ENCODE measurements around the gene BEST3. TPM values are rescaled to one million over a fixed set of nuclear protein-coding genes. Genes with fewer than 3 reads are reported as not detected.

Gene BEST3
- total and polyA plus RNA-seq, 2 experiments from 2014 or later: 0.34 to 0.60 TPM

- Histone ChIP-seq H3K79me2 (no peaks in the 10 kb centered on the region), H3K9me3 (ENCODE audit: low read depth) (no peaks in the 10 kb centered on the region), H3K27me3 (no peaks in the 10 kb centered on the region), H3K9me2 (replicated peaks; ENCODE audit: insufficient read depth) (no peaks in the 10 kb centered on the region), H3K36me3 (replicated peaks; ENCODE audit: insufficient read depth, low read depth) (no peaks in the 10 kb centered on the region), H3K4me1 (ENCODE audit: insufficient read depth) (no peaks in the 10 kb centered on the region), H3K27ac (no peak overlapping the region), H2AFZ (no peak overlapping the region), H4K20me1 (ENCODE audit: insufficient read depth, poor library complexity, severe bottlenecking) (no peaks in the 10 kb centered on the region), H3K4me2 (no peak overlapping the region), H3K4me3 (no peak overlapping the region)
- TF ChIP-seq CTCF (IDR thresholded peaks at IDR 0.05; ENCODE audit: poor library complexity): no peak
- no peak for TF ChIP-seq EZH2phosphoT487 (IDR thresholded peaks at IDR 0.05; ENCODE audit: low read depth, severe bottlenecking, unreplicated experiment)
- no peak for TF ChIP-seq EZH2 (IDR thresholded peaks at IDR 0.05; ENCODE audit: borderline replicate concordance)
- 85% methylated on average over 2 of the region's 2 CpGs for WGBS (ENCODE audit: low lambda C conversion rate, missing lambda C conversion rate)
- DNase-seq (ENCODE audit: low spot score): no peak
Observed at GRCh38 chr12:69682110-69682755, 16.9 kb downstream of the BEST3 start.

GRCh38 chr12:69679119-69679518 is 20.0 kb downstream of the BEST3 start:
- Histone ChIP-seq H2AFZ (no peak overlapping the region), H3K27ac (no peak overlapping the region), H3K9me2 (replicated peaks; ENCODE audit: insufficient read depth) (no peaks in the 10 kb centered on the region), H3K36me3 (replicated peaks; ENCODE audit: insufficient read depth, low read depth) (no peaks in the 10 kb centered on the region), H4K20me1 (ENCODE audit: insufficient read depth, poor library complexity, severe bottlenecking) (no peaks in the 10 kb centered on the region), H3K27me3 (no peaks in the 10 kb centered on the region), H3K4me3 (no peak overlapping the region), H3K4me2 (no peak overlapping the region), H3K9me3 (ENCODE audit: low read depth) (no peaks in the 10 kb centered on the region), H3K79me2 (no peaks in the 10 kb centered on the region), H3K4me1 (ENCODE audit: insufficient read depth) (no peaks in the 10 kb centered on the region)
- WGBS (ENCODE audit: low lambda C conversion rate, missing lambda C conversion rate): 89% methylated on average over 4 of the region's 4 CpGs
- TF ChIP-seq EZH2 (IDR thresholded peaks at IDR 0.05; ENCODE audit: borderline replicate concordance) (no peak), CTCF (IDR thresholded peaks at IDR 0.05; ENCODE audit: poor library complexity) (no peak), EZH2phosphoT487 (IDR thresholded peaks at IDR 0.05; ENCODE audit: low read depth, severe bottlenecking, unreplicated experiment) (no peak)
- no peak for DNase-seq (ENCODE audit: low spot score)

DNA sequence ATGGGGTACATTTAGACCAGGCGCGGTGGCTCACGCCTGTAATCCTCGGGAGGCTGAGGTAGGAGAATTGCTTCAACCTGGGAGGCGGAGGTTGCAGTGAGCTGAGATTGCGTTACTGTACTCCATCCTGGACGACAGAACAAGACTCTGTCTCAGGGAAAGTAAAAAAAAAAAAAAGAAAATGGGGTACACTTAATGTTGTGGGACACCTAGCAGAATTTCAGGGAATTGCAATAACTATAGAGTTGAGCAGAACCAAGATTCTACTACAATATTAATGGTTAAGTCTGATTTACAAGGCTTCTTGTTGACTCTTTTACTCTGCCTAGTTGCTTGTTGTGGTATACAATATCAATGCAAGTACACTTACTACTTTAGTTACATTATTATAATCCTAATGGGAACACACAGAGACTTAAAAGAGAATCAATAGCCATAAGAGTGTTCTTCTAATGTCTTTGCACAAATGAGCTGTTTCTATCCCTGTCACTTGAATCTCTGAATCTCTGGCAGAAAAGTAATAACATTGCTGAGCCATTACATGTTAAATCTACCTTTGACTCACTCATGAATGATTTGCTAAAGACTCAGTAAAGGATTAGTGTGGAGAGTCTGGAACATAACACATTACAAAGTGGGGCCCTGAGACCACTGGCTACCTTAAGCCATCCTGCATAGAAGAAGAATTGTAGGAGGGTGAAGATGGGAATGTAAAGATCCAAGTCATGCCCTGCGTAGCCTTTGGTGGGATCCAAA is 22.7 kb downstream of the BEST3 start:
- Histone ChIP-seq H4K20me1 (ENCODE audit: insufficient read depth, poor library complexity, severe bottlenecking) (no peaks in the 10 kb centered on the region), H3K27me3 (no peaks in the 10 kb centered on the region), H3K36me3 (replicated peaks; ENCODE audit: insufficient read depth, low read depth) (no peaks in the 10 kb centered on the region), H3K9me2 (replicated peaks; ENCODE audit: insufficient read depth) (no peaks in the 10 kb centered on the region), H3K27ac (no peak overlapping the region), H3K4me2 (no peak overlapping the region), H3K4me1 (ENCODE audit: insufficient read depth) (no peaks in the 10 kb centered on the region), H2AFZ (no peak overlapping the region), H3K4me3 (no peak overlapping the region), H3K79me2 (no peaks in the 10 kb centered on the region), H3K9me3 (ENCODE audit: low read depth) (no peaks in the 10 kb centered on the region)
- 92% methylated on average over 8 of the region's 8 CpGs for WGBS (ENCODE audit: low lambda C conversion rate, missing lambda C conversion rate)
- TF ChIP-seq EZH2phosphoT487 (IDR thresholded peaks at IDR 0.05; ENCODE audit: low read depth, severe bottlenecking, unreplicated experiment) (no peak), EZH2 (IDR thresholded peaks at IDR 0.05; ENCODE audit: borderline replicate concordance) (no peak), CTCF (IDR thresholded peaks at IDR 0.05; ENCODE audit: poor library complexity) (no peak)
- no peak for DNase-seq (ENCODE audit: low spot score)

Measured in hepatocyte (in vitro differentiated cells).